SU-DHL-6 (cell line): Measurements from ENCODE around the gene MAP4K5.
"Not testable (repeated sequence)": the region's sequence is repeated elsewhere in the genome, so short reads cannot be mapped to it uniquely, and the experiment has no call there.

Source experiments
- H2AFZ ChIP-seq: fragments of 200-600 bp; sonication (generic); 2 replicates; pipeline ENCODE4 v1.6.1; 2014; ENCODE audit warnings: low read depth, mild to moderate bottlenecking, moderate library complexity, mixed read lengths, antibody characterized with exemption, low read length; ENCODE audit not compliant: severe bottlenecking
- H3F3A ChIP-seq: fragments of 200-600 bp; shearing (Covaris generic); 2 replicates; pipeline ENCODE4 v1.6.0; 2016; ENCODE audit warnings: antibody characterized with exemption, mild to moderate bottlenecking; ENCODE audit not compliant: insufficient read depth
- H3K27ac ChIP-seq: fragments of 200-600 bp; sonication (generic); 2 replicates; pipeline ENCODE4 v1.5.1; 2016; ENCODE audit warnings: low read depth, mild to moderate bottlenecking, low read length, moderate library complexity, mixed read lengths
- H3K27me3 ChIP-seq: fragments of 200-600 bp; sonication (generic), shearing (Covaris generic); 2 replicates; pipeline ENCODE4 v1.6.0; 2014; ENCODE audit warnings: mild to moderate bottlenecking, low read length
- H3K36me3 ChIP-seq: fragments of 200-600 bp; sonication (generic); 2 replicates; pipeline ENCODE4 v1.6.1; 2014; ENCODE audit warnings: mild to moderate bottlenecking, low read length, mixed read lengths
- H3K4me2 ChIP-seq: fragments of 300-600, 200-600 bp; shearing (Covaris generic), sonication (generic); 2 replicates; pipeline ENCODE4 v1.6.0; 2014; ENCODE audit warnings: low read length, low read depth, mild to moderate bottlenecking; ENCODE audit not compliant: poor library complexity, severe bottlenecking
- H3K4me3 ChIP-seq: fragments of 200-600 bp; sonication (generic); 2 replicates; pipeline ENCODE4 v1.5.1; 2014; ENCODE audit warnings: antibody characterized with exemption, low read length, mild to moderate bottlenecking, mixed read lengths; ENCODE audit not compliant: insufficient read depth, poor library complexity, severe bottlenecking
- H3K79me2 ChIP-seq: fragments of 200-600 bp; sonication (generic); 2 replicates; pipeline ENCODE4 v1.6.1; 2014; ENCODE audit warnings: mild to moderate bottlenecking, low read length, moderate library complexity; ENCODE audit not compliant: insufficient read depth
- H3K9ac ChIP-seq: fragments of 200-600 bp; sonication (generic); 2 replicates; pipeline ENCODE4 v1.7.0; 2014; ENCODE audit warnings: mild to moderate bottlenecking, low read length
- H3K9me2 ChIP-seq: fragments of 200-600 bp; sonication (generic); replicated peaks from 2 replicates; pipeline ENCODE4 v1.6.1; 2014; ENCODE audit warnings: low read length; ENCODE audit not compliant: insufficient read depth
- H3K9me3 ChIP-seq: fragments of 200-600 bp; sonication (generic); 2 replicates; pipeline ENCODE4 v1.6.1; 2014; ENCODE audit warnings: low read length, mixed read lengths; ENCODE audit not compliant: insufficient read depth
- H4K20me1 ChIP-seq: fragments of 200-600 bp; sonication (generic); 2 replicates; pipeline ENCODE4 v1.6.1; 2014; ENCODE audit warnings: low read depth, mild to moderate bottlenecking, antibody characterized with exemption, low read length, moderate library complexity, mixed read lengths
- CTCF ChIP-seq: fragments of 200-600 bp; sonication (generic); IDR thresholded peaks from one replicate; pipeline ENCODE4 v1.5.1; 2017; ENCODE audit warnings: antibody characterized with exemption, mild to moderate bottlenecking, low read length, moderate library complexity; ENCODE audit not compliant: insufficient read depth, poor library complexity, severe bottlenecking
- EZH2phosphoT487 ChIP-seq: fragments of 200-600 bp; sonication (generic), shearing (Covaris generic); conservative IDR thresholded peaks from 2 replicates; pipeline ENCODE4 v1.6.1; 2018; ENCODE audit warnings: mild to moderate bottlenecking, antibody characterized with exemption, low read length, moderate library complexity, mixed read lengths

Gene MAP4K5

GRCh38 chr14:50512463-50512862, 19.9 kb downstream of the MAP4K5 start:
- Histone ChIP-seq H3K4me3 (no peak overlapping the region), H3F3A (no peaks in the 10 kb centered on the region; the same call in none of the 2 replicates), H3K79me2 (peaks cover 53% of the 10 kb centered on the region), H3K36me3 (0 out of 2 replicates have a peak, but pooled peaks cover 2% of the 10 kb centered on the region), H4K20me1 (no peaks in the 10 kb centered on the region; the same call in 1 of the 2 replicates), H3K27me3 (no peaks in the 10 kb centered on the region), H3K9me2 (no peaks in the 10 kb centered on the region), H2AFZ (no peak overlapping the region), H3K4me2 (no peak overlapping the region), H3K9me3 (no peaks in the 10 kb centered on the region), H3K9ac (no peak overlapping the region), H3K27ac (no peak overlapping the region)
- TF ChIP-seq CTCF = no peak
- no peak for TF ChIP-seq EZH2phosphoT487

GRCh38 chr14:50510157-50510556, 22.2 kb downstream of the MAP4K5 start:
- Histone ChIP-seq H3K36me3 (0 out of 2 replicates have a peak, but pooled peaks cover 2% of the 10 kb centered on the region), H3K27me3 (no peaks in the 10 kb centered on the region), H3K79me2 (peaks cover 43% of the 10 kb centered on the region), H3K9me2 (no peaks in the 10 kb centered on the region), H3K9me3 (no peaks in the 10 kb centered on the region), H3K27ac (no peak overlapping the region), H3K4me3 (no peak overlapping the region), H3F3A (no peaks in the 10 kb centered on the region; the same call in 1 of the 2 replicates), H3K4me2 (no peak overlapping the region), H4K20me1 (peaks cover 3% of the 10 kb centered on the region; the same call in 1 of the 2 replicates), H3K9ac (no peak overlapping the region), H2AFZ (no peak overlapping the region)
- TF ChIP-seq CTCF (no peak), EZH2phosphoT487 (no peak)

- H4K20me1 ChIP-seq, H3K27ac ChIP-seq, H3K9me2 ChIP-seq, H3K4me2 ChIP-seq, H3K27me3 ChIP-seq, H3K9ac ChIP-seq, H3K4me3 ChIP-seq, H3F3A ChIP-seq, H3K36me3 ChIP-seq, H2AFZ ChIP-seq, H3K9me3 ChIP-seq: not testable (repeated sequence)
- H3K79me2 ChIP-seq = peaks cover 27% of the 10 kb centered on the region
Measured at GRCh38 chr14:50507078-50507477, 25.3 kb downstream of the MAP4K5 start.

- Histone ChIP-seq H3K36me3 (no peaks in the 10 kb centered on the region; the same call in 1 of the 2 replicates), H3F3A (0 out of 2 replicates have a peak, but pooled peaks cover 3% of the 10 kb centered on the region), H3K27me3 (no peaks in the 10 kb centered on the region), H3K9me3 (no peaks in the 10 kb centered on the region), H3K79me2 (peaks cover 6% of the 10 kb centered on the region; the same call in 1 of the 2 replicates), H3K4me2 (no peak overlapping the region), H3K27ac (no peak overlapping the region), H3K9me2 (no peaks in the 10 kb centered on the region), H3K4me3 (no peak overlapping the region), H4K20me1 (peaks cover 3% of the 10 kb centered on the region; the same call in 1 of the 2 replicates), H3K9ac (no peak overlapping the region), H2AFZ (no peak overlapping the region)
- TF ChIP-seq EZH2phosphoT487 (no peak), CTCF (no peak)
Measured at GRCh38 chr14:50501642-50502041, 30.7 kb downstream of the MAP4K5 start.
